Kidney epithelial cell (primary cell): ENCODE results near the gene COA4. TPM values are rescaled to one million over a fixed set of nuclear protein-coding genes. Genes with fewer than 3 reads are reported as not detected.

ENCODE experiments used
- total RNA-seq: library from RNA; depleted of rRNA; stranded (reverse); fragments of >200 nt; gene quantifications from 2 replicates; pipeline ENCODE4 v1.2.3, GENCODE V29; 2015

The COA4 gene
- total RNA-seq, 1 donor from 2014 or later: 103 TPM

Other genes with a start within 250 kb of the COA4 start
- 3.5 and 7.1 TPM in 2 replicates for gene PLEKHB1, start 230.3 kb downstream of the COA4 start, total RNA-seq
- gene RAB6A, start 115.8 kb downstream of the COA4 start, total RNA-seq: 120 and 181 TPM in 2 replicates
- 37.0 and 52.4 TPM in 2 replicates for gene MRPL48, start 89.0 kb downstream of the COA4 start, total RNA-seq
- gene PAAF1, start 153 bp upstream of the COA4 start, total RNA-seq: 11.8 and 11.9 TPM in 2 replicates
- not detected in 2 replicates for gene DNAJB13, start 74.2 kb upstream of the COA4 start, total RNA-seq
- 13.0 and 18.5 TPM in 2 replicates for gene UCP2, start 106.0 kb upstream of the COA4 start, total RNA-seq
- 0.84 and 1.6 TPM in 2 replicates for gene UCP3, start 132.2 kb upstream of the COA4 start, total RNA-seq